ENCODE data around the gene MAP4K4. TPM values are rescaled to one million over a fixed set of nuclear protein-coding genes. Genes with fewer than 3 reads are reported as not detected.

The MAP4K4 gene
- total RNA-seq, 2 donors from 2014 or later = 60.1 to 147 TPM

GRCh38 chr2:101706121-101706818, 8.8 kb downstream of the MAP4K4 start:
- no peak for TF ChIP-seq CTCF (IDR thresholded peaks at IDR 0.05)
- no peaks in the 10 kb centered on the region for H3K27me3 ChIP-seq (replicated peaks; ENCODE audit: insufficient read depth)

GRCh38 chr2:101706819-101707177, 9.3 kb downstream of the MAP4K4 start:
- no peak for TF ChIP-seq CTCF (IDR thresholded peaks at IDR 0.05)
- peaks cover 31 to 73% of the 10 kb centered on the region in 2 donors for H3K4me1 ChIP-seq (ENCODE audit: control insufficient read depth in 1 of 2, low read depth in 2 of 2)
- DNase-seq (ENCODE audit: low spot score) = no peak
- no peaks in the 10 kb centered on the region for H3K27me3 ChIP-seq (replicated peaks; ENCODE audit: insufficient read depth)
- no peak for ATAC-seq (ENCODE audit: insufficient number of reproducible peaks, low FRiP score, low read depth)
- no peaks in the 10 kb centered on the region for H3K9me3 ChIP-seq
- H3K36me3 ChIP-seq = no peaks in the 10 kb centered on the region
- H3K27ac ChIP-seq = no peak overlapping the region
- no peak overlapping the region for H3K4me3 ChIP-seq

More at GRCh38 chr2:101706121-101706818, 8.8 kb downstream of the MAP4K4 start:
- no peak overlapping the region for H3K27ac ChIP-seq
- no peaks in the 10 kb centered on the region for H3K9me3 ChIP-seq
- H3K4me1 ChIP-seq (ENCODE audit: control insufficient read depth in 1 of 2, low read depth in 2 of 2) = peaks cover 32 to 72% of the 10 kb centered on the region in 2 donors
- DNase-seq (ENCODE audit: low spot score) (no peak), ATAC-seq (ENCODE audit: insufficient number of reproducible peaks, low FRiP score, low read depth) (no peak)
- H3K4me3 ChIP-seq = no peak overlapping the region
- no peaks in the 10 kb centered on the region for H3K36me3 ChIP-seq

GRCh38 chr2:101710036-101710435, 12.5 kb downstream of the MAP4K4 start:
- no peak for ATAC-seq (ENCODE audit: insufficient number of reproducible peaks, low FRiP score, low read depth)
- no peak overlapping the region for H3K4me3 ChIP-seq
- TF ChIP-seq CTCF (IDR thresholded peaks at IDR 0.05) = no peak
- no peak for DNase-seq (ENCODE audit: low spot score)
- no peaks in the 10 kb centered on the region for H3K9me3 ChIP-seq
- H3K27me3 ChIP-seq (replicated peaks; ENCODE audit: insufficient read depth) = no peaks in the 10 kb centered on the region
- H3K27ac ChIP-seq = no peak overlapping the region
- H3K36me3 ChIP-seq = no peaks in the 10 kb centered on the region
- peaks cover 22 to 71% of the 10 kb centered on the region in 2 donors for H3K4me1 ChIP-seq (ENCODE audit: control insufficient read depth in 1 of 2, low read depth in 2 of 2)

GRCh38 chr2:101710471-101711318, 13.2 kb downstream of the MAP4K4 start:
- no peak overlapping the region for H3K4me3 ChIP-seq
- DNase-seq (ENCODE audit: low spot score) (no peak), ATAC-seq (ENCODE audit: insufficient number of reproducible peaks, low FRiP score, low read depth) (no peak)
- H3K9me3 ChIP-seq = no peaks in the 10 kb centered on the region
- no peaks in the 10 kb centered on the region for H3K27me3 ChIP-seq (replicated peaks; ENCODE audit: insufficient read depth)
- H3K36me3 ChIP-seq = no peaks in the 10 kb centered on the region
- no peak for TF ChIP-seq CTCF (IDR thresholded peaks at IDR 0.05)
- peaks cover 22 to 66% of the 10 kb centered on the region in 2 donors for H3K4me1 ChIP-seq (ENCODE audit: control insufficient read depth in 1 of 2, low read depth in 2 of 2)
- no peak overlapping the region for H3K27ac ChIP-seq

GRCh38 chr2:101714118-101714517, 16.6 kb downstream of the MAP4K4 start:
- H3K27me3 ChIP-seq (replicated peaks; ENCODE audit: insufficient read depth) = no peaks in the 10 kb centered on the region
- peaks cover 25 to 60% of the 10 kb centered on the region in 2 donors for H3K4me1 ChIP-seq (ENCODE audit: control insufficient read depth in 1 of 2, low read depth in 2 of 2)
- ATAC-seq (ENCODE audit: insufficient number of reproducible peaks, low FRiP score, low read depth) = no peak
- no peak overlapping the region for H3K4me3 ChIP-seq
- no peaks in the 10 kb centered on the region for H3K9me3 ChIP-seq
- no peak overlapping the region for H3K27ac ChIP-seq
- TF ChIP-seq CTCF (IDR thresholded peaks at IDR 0.05) = no peak
- no peak for DNase-seq (ENCODE audit: low spot score)
- no peaks in the 10 kb centered on the region for H3K36me3 ChIP-seq
